ENCODE results near the gene PKNOX2. TPM values are rescaled to one million over a fixed set of nuclear protein-coding genes. Genes with fewer than 3 reads are reported as not detected.

Gene PKNOX2
- total RNA-seq, 4 donors from 2014 or later = 1.2 to 5.7 (median 2.2) TPM

- peaks cover 0 to 9% (median 2%) of the 10 kb centered on the region in 3 donors for H3K4me1 ChIP-seq
Measured at GRCh38 chr11:125268611-125269010, 104.1 kb downstream of the PKNOX2 start.

GRCh38 chr11:125270106-125270505, 105.6 kb downstream of the PKNOX2 start:
- H3K27ac ChIP-seq = no peak overlapping the region
- TF ChIP-seq EP300 (IDR thresholded peaks at IDR 0.05) = no peak
- no peak for TF ChIP-seq CTCF (IDR thresholded peaks at IDR 0.05)
- no peak for TF ChIP-seq POLR2AphosphoS5 (IDR thresholded peaks at IDR 0.05)
- no peak for TF ChIP-seq POLR2A (IDR thresholded peaks at IDR 0.05)
- H3K4me1 ChIP-seq = no peaks in the 10 kb centered on the region
- H3K36me3 ChIP-seq = no peaks in the 10 kb centered on the region
- 90 to 100% methylated on average over 1 to 3 of the region's 3 CpGs for WGBS, 2 donors (ENCODE audit: low coverage in 1 of 2)
- H3K9me3 ChIP-seq = no peaks in the 10 kb centered on the region
- no peaks in the 10 kb centered on the region for H3K27me3 ChIP-seq
- no peak overlapping the region for H3K4me3 ChIP-seq
- ATAC-seq = no peak

More at GRCh38 chr11:125268611-125269010, 104.1 kb downstream of the PKNOX2 start:
- no peak for ATAC-seq
- no peaks in the 10 kb centered on the region for H3K36me3 ChIP-seq
- no peak overlapping the region for H3K27ac ChIP-seq
- no peaks in the 10 kb centered on the region for H3K27me3 ChIP-seq
- TF ChIP-seq POLR2A (IDR thresholded peaks at IDR 0.05) (no peak), POLR2AphosphoS5 (IDR thresholded peaks at IDR 0.05) (no peak), CTCF (IDR thresholded peaks at IDR 0.05) (no peak), EP300 (IDR thresholded peaks at IDR 0.05) (no peak)
- no peaks in the 10 kb centered on the region for H3K9me3 ChIP-seq
- no peak overlapping the region for H3K4me3 ChIP-seq
- 100% methylated on average over 1 of the region's 5 CpGs; no CpG with 5 or more reads in 1 of the 2 donors for WGBS, 2 donors (ENCODE audit: low coverage in 1 of 2)

GRCh38 chr11:125270711-125271110, 106.2 kb downstream of the PKNOX2 start:
- 100% methylated on average over 1 of the region's 2 CpGs; no CpG with 5 or more reads in 1 of the 2 donors for WGBS, 2 donors (ENCODE audit: low coverage in 1 of 2)
- H3K27ac ChIP-seq = no peak overlapping the region
- H3K4me3 ChIP-seq = no peak overlapping the region
- no peaks in the 10 kb centered on the region for H3K4me1 ChIP-seq
- ATAC-seq = no peak
- no peaks in the 10 kb centered on the region for H3K9me3 ChIP-seq
- no peaks in the 10 kb centered on the region for H3K27me3 ChIP-seq
- no peaks in the 10 kb centered on the region for H3K36me3 ChIP-seq
- TF ChIP-seq CTCF (IDR thresholded peaks at IDR 0.05) = no peak
- TF ChIP-seq POLR2A (IDR thresholded peaks at IDR 0.05) = no peak
- no peak for TF ChIP-seq POLR2AphosphoS5 (IDR thresholded peaks at IDR 0.05)
- TF ChIP-seq EP300 (IDR thresholded peaks at IDR 0.05) = no peak

GRCh38 chr11:125271483-125272091, 107.0 kb downstream of the PKNOX2 start:
- no peaks in the 10 kb centered on the region for H3K36me3 ChIP-seq
- H3K4me1 ChIP-seq = no peaks in the 10 kb centered on the region
- 80 to 93% methylated on average over 6 of the region's 6 CpGs for WGBS, 2 donors (ENCODE audit: low coverage in 1 of 2)
- no peak overlapping the region for H3K27ac ChIP-seq
- no peak for ATAC-seq
- TF ChIP-seq POLR2AphosphoS5 (IDR thresholded peaks at IDR 0.05) (no peak), CTCF (IDR thresholded peaks at IDR 0.05) (no peak), EP300 (IDR thresholded peaks at IDR 0.05) (no peak), POLR2A (IDR thresholded peaks at IDR 0.05) (no peak)
- no peaks in the 10 kb centered on the region for H3K9me3 ChIP-seq
- H3K27me3 ChIP-seq = no peaks in the 10 kb centered on the region
- no peak overlapping the region for H3K4me3 ChIP-seq

- Histone ChIP-seq H3K9me3 (no peaks in the 10 kb centered on the region), H3K27ac (no peak overlapping the region), H3K4me1 (no peaks in the 10 kb centered on the region), H3K36me3 (no peaks in the 10 kb centered on the region), H3K4me3 (no peak overlapping the region), H3K27me3 (no peaks in the 10 kb centered on the region)
- WGBS, 2 donors (ENCODE audit: low coverage in 1 of 2) = 82 to 85% methylated on average over 2 to 3 of the region's 3 CpGs
- TF ChIP-seq POLR2A (IDR thresholded peaks at IDR 0.05) (no peak), EP300 (IDR thresholded peaks at IDR 0.05) (no peak), CTCF (IDR thresholded peaks at IDR 0.05) (no peak), POLR2AphosphoS5 (IDR thresholded peaks at IDR 0.05) (no peak)
- ATAC-seq = no peak
Measured at GRCh38 chr11:125272092-125272491, 107.5 kb downstream of the PKNOX2 start.

All from gastroesophageal sphincter (tissue), 4 donors.